Panc1 (cell line): ENCODE results near the gene KRTAP4-16.

Source experiments
- CTCF ChIP-seq: fragments of 450-650 bp; IDR thresholded peaks from 2 replicates; pipeline ENCODE4 v1.5.1; 2017; ENCODE audit warnings: mild to moderate bottlenecking
- SIN3A ChIP-seq: IDR thresholded peaks from 2 replicates; pipeline ENCODE4 v1.6.1; 2012; ENCODE audit warnings: low read depth, mild to moderate bottlenecking, low read length, moderate library complexity, borderline replicate concordance; ENCODE audit not compliant: insufficient read depth

GRCh38 chr17:41069031-41069430, 33.0 kb downstream of the KRTAP4-16 start:
- TF ChIP-seq SIN3A (no peak), CTCF (no peak)
